ENCODE results near the gene KLRB1.

GRCh38 chr12:9636150-9636850, 28.6 kb upstream of the KLRB1 start:
- TF ChIP-seq, protein P1, sequence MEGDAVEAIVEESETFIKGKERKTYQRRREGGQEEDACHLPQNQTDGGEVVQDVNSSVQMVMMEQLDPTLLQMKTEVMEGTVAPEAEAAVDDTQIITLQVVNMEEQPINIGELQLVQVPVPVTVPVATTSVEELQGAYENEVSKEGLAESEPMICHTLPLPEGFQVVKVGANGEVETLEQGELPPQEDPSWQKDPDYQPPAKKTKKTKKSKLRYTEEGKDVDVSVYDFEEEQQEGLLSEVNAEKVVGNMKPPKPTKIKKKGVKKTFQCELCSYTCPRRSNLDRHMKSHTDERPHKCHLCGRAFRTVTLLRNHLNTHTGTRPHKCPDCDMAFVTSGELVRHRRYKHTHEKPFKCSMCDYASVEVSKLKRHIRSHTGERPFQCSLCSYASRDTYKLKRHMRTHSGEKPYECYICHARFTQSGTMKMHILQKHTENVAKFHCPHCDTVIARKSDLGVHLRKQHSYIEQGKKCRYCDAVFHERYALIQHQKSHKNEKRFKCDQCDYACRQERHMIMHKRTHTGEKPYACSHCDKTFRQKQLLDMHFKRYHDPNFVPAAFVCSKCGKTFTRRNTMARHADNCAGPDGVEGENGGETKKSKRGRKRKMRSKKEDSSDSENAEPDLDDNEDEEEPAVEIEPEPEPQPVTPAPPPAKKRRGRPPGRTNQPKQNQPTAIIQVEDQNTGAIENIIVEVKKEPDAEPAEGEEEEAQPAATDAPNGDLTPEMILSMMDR (IDR thresholded peaks at IDR 0.05; ENCODE audit: borderline replicate concordance, extremely low read depth, low read length, poor library complexity, severe bottlenecking) = no peak
- TF ChIP-seq EZH2 (IDR thresholded peaks at IDR 0.05; ENCODE audit: borderline replicate concordance, low read depth, low read length, severe bottlenecking) = no peak

Data from DND-41 (cell line).